HepG2 (cell line): ENCODE measurements around the gene KLF16. TPM values are rescaled to one million over a fixed set of nuclear protein-coding genes. Genes with fewer than 3 reads are reported as not detected.
A peak's percentile ranks its signal among the peaks of the same experiment; 100 is the strongest.

Experiments used
- ATAC-seq: fragments of 200-7000 bp; cut with Tn5 transposase; 3 replicates; pipeline ENCODE4 v1.9.1; 2020; ENCODE audit warnings: mild to moderate bottlenecking, moderate library complexity
- BruUV-seq: library from RNA; stranded (reverse); fragments of 400-500 nt; replicated peaks from 2 replicates; lab custom pipeline; 2021; lab: Mats Ljungman, UMichigan
- CTCF ChIA-PET: fragments of 300-600 bp; formaldehyde crosslinking; extraction: SDS; loops from one replicate; lab custom pipeline; 2021; ENCODE audit warnings: low total read pairs, inconsistent platforms, low intra/inter-chr PET ratio; lab: Yijun Ruan, JAX
- POLR2A ChIA-PET: fragments of 350-600 bp; sonication (Branson Sonifier 250); formaldehyde crosslinking; loops from one replicate; lab custom pipeline; 2020; ENCODE audit warnings: antibody characterized with exemption, inconsistent platforms; lab: Yijun Ruan, JAX
- DNase-seq: peaks from one replicate; pipeline ENCODE4 v3.0.0-alpha.2; 2015; ENCODE audit warnings: low spot score
- FAIRE-seq: peaks from 3 replicates; lab custom pipeline; 2011; peaks lifted over from hg19 to GRCh38; lab: Jason Lieb, UNC
- H2AFZ ChIP-seq: one replicate; pipeline ENCODE4 v1.6.1; 2011; ENCODE audit warnings: low read length, inconsistent platforms
- H3K27ac ChIP-seq: fragments of 300-600 bp; 3 replicates; pipeline ENCODE4 v1.8.0; 2011; ENCODE audit warnings: mixed run types, mild to moderate bottlenecking, mixed read lengths, low read length, inconsistent platforms; ENCODE audit not compliant: insufficient read depth; ENCODE audit errors: extremely low read length
- H3K27me3 ChIP-seq, 2 experiments: fragments of 200-600 bp in 1 of 2; 2 replicates in 1 of 2; 3 replicates in 1 of 2; pipeline versions ENCODE4 v1.6.0 to v1.8.0; 2011; ENCODE audit warnings: low read length in 2 of 2, mild to moderate bottlenecking in 2 of 2, moderate library complexity in 2 of 2, inconsistent platforms in 1 of 2; ENCODE audit not compliant: insufficient read depth in 2 of 2, control insufficient read depth in 1 of 2
- H3K36me3 ChIP-seq, 2 experiments: fragments of 200-600 bp in 1 of 2; replicated peaks in 1 of 2; 2 replicates in 1 of 2; 3 replicates in 1 of 2; pipeline versions ENCODE4 v1.5.1 to v1.8.0; 2011; ENCODE audit warnings: low read length in 2 of 2, inconsistent platforms in 1 of 2; ENCODE audit not compliant: insufficient read depth in 2 of 2, control insufficient read depth in 1 of 2
- H3K4me1 ChIP-seq: 2 replicates; pipeline ENCODE4 v1.5.1; 2012; ENCODE audit warnings: low read length, inconsistent platforms; ENCODE audit not compliant: insufficient read depth
- H3K4me2 ChIP-seq: 2 replicates; pipeline ENCODE4 v1.6.0; 2011; ENCODE audit warnings: low read depth, low read length, inconsistent platforms
- H3K4me3 ChIP-seq, 3 experiments: fragments of 200-600 bp in 1 of 3; sonication (generic), shearing (Covaris generic) in 1 of 3; replicated peaks in 1 of 3; 2 replicates each; pipeline ENCODE4 v1.5.1; 2011 to 2016; ENCODE audit warnings: low read length in 3 of 3, inconsistent platforms in 2 of 3, low read depth in 2 of 3, mild to moderate bottlenecking in 2 of 3, control low read depth in 1 of 3, mixed read lengths in 1 of 3; ENCODE audit not compliant: insufficient read depth in 1 of 3
- H3K79me2 ChIP-seq: one replicate; pipeline ENCODE4 v1.6.1; 2011; ENCODE audit warnings: low read length, inconsistent platforms; ENCODE audit not compliant: insufficient read depth
- H3K9ac ChIP-seq: 2 replicates; pipeline ENCODE4 v1.6.0; 2011; ENCODE audit warnings: mild to moderate bottlenecking, low read depth, low read length, inconsistent platforms; ENCODE audit not compliant: insufficient read depth
- H3K9me3 ChIP-seq: 2 replicates; pipeline ENCODE4 v1.5.1; 2012; ENCODE audit warnings: mild to moderate bottlenecking, low read length
- H4K20me1 ChIP-seq: 2 replicates; pipeline ENCODE4 v1.6.0; 2011; ENCODE audit warnings: inconsistent platforms, mild to moderate bottlenecking, low read length, moderate library complexity; ENCODE audit not compliant: insufficient read depth
- AGO2 ChIP-seq: fragments of 200-400 bp; formaldehyde crosslinking; optimal IDR thresholded peaks from 2 replicates; pipeline ENCODE3; 2017; ENCODE audit warnings: mild to moderate bottlenecking, low read depth, low read length, moderate library complexity
- LCORL ChIP-seq, 2 experiments: fragments of 450-650 bp in 1 of 2; sonication (generic) in 1 of 2; formaldehyde crosslinking in 1 of 2; IDR thresholded peaks; 2 replicates each; pipeline versions ENCODE4 v1.5.0 to v1.6.1; 2017 to 2020; ENCODE audit warnings: antibody characterized with exemption in 1 of 2, missing genetic modification reagents in 1 of 2
- NFE2 ChIP-seq: sonication (generic); formaldehyde crosslinking; IDR thresholded peaks from 2 replicates; pipeline ENCODE4 v1.4.0; 2020; ENCODE audit warnings: missing genetic modification reagents
- ZNF766 ChIP-seq: sonication (generic); formaldehyde crosslinking; IDR thresholded peaks from 2 replicates; pipeline ENCODE4 v1.5.0; 2020; ENCODE audit warnings: missing genetic modification reagents, borderline replicate concordance
- WGBS: methylation state at CpG from one replicate; pipeline ENCODE4 v1.1.6; 2017; ENCODE audit warnings: low lambda C conversion rate; 5-methylcytosine and 5-hydroxymethylcytosine counted together
- in situ Hi-C: cut with HindIII; loops from 2 replicates; pipeline ENCODE4 v1.10.0; 2017; ENCODE audit warnings: low pct_unique_long_range_greater_than_20kb; ENCODE audit not compliant: extremely low pct_ligation_motif_present
- intact Hi-C: fragments of 100-400 bp; cut with micrococcal nuclease; formaldehyde crosslinking; loops from one replicate; pipeline ENCODE4 v1.10.0; 2022; ENCODE audit not compliant: unreplicated experiment
- polyA plus RNA-seq, 8 experiments: library from polyadenylated mRNA; depleted of rRNA in 3 of 8; stranded (reverse) in 7 of 8; unstranded in 1 of 8; fragments of >200 nt; fragmentation: Illumina TruSeq in 4 of 8; extraction: Trizol in 4 of 8; gene quantifications; 2 replicates each; pipeline versions ENCODE4 v1.2.1 to v1.2.3, GENCODE V29; 2011 to 2016; ENCODE audit warnings: low read depth in 4 of 8, missing spikeins in 1 of 8, mixed read lengths in 1 of 8; ENCODE audit not compliant: insufficient read depth in 1 of 8
- total RNA-seq, 5 experiments: library from RNA; depleted of rRNA; stranded (reverse); fragments of >200 nt; fragmentation: Illumina TruSeq; extraction: Trizol; gene quantifications; 2 replicates each; pipeline ENCODE4 v1.2.3, GENCODE V29; 2016; ENCODE audit warnings: low read depth in 1 of 5
- TF ChIP-seq, protein P1 (sequence below): IDR thresholded peaks from 2 replicates; pipeline ENCODE4 v1.6.1; 2012; ENCODE audit warnings: low read depth, low read length, improper control_type of control experiment
- TF ChIP-seq, protein P2 (sequence below): sonication (generic); formaldehyde crosslinking; IDR thresholded peaks from 2 replicates; pipeline ENCODE4 v1.5.0; 2020; ENCODE audit warnings: missing genetic modification reagents, mild to moderate bottlenecking, borderline replicate concordance

KLF16 gene
- total and polyA plus RNA-seq, 2 of the 13 experiments (the other 11 are each of a cell fraction or from before 2014, with no cell fraction given), result 3.5 to 6.7 TPM

DNA sequence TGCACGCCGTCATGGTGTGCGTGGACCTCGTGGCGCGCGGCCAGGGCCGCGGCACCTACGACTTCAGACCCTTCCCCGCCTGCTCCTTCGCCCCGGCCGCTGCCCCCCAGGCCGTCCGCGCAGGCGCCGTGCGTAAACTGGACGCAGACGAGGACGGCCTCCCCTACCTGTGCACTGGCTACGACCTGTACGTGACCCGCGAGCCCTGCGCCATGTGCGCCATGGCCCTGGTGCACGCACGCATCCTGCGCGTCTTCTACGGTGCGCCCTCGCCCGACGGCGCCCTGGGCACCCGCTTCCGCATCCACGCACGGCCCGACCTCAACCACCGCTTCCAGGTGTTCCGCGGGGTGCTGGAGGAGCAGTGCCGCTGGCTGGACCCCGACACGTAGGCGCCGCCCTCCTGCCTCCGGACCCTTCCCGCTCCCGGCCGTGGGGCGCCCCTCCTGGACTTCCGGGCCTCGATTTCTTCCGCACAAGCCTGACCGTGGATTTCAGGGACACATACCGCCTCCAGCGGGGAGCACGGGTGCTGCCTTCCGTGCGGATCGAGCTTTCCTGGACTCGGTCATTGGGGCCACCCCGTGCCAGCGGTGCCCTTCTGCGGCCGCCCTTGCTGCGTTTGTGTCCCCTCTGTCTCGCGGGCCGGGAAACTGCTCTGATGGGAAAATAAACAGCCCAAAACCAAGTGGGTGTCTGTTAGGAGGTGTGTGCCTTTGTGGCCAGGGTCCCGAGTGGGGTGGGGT, 49.6 kb upstream of the KLF16 start (continued):
- TF ChIP-seq, protein P1, sequence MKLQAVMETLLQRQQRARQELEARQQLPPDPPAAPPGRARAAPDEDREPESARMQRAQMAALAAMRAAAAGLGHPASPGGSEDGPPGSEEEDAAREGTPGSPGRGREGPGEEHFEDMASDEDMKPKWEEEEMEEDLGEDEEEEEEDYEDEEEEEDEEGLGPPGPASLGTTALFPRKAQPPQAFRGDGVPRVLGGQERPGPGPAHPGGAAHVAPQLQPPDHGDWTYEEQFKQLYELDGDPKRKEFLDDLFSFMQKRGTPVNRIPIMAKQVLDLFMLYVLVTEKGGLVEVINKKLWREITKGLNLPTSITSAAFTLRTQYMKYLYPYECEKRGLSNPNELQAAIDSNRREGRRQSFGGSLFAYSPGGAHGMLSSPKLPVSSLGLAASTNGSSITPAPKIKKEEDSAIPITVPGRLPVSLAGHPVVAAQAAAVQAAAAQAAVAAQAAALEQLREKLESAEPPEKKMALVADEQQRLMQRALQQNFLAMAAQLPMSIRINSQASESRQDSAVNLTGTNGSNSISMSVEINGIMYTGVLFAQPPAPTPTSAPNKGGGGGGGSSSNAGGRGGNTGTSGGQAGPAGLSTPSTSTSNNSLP, result no peak
- no peak for TF ChIP-seq LCORL (IDR thresholded peaks at IDR 0.05)
- TF ChIP-seq LCORL (CRISPR knock-in tag; IDR thresholded peaks at IDR 0.05), result no peak
- no peak for TF ChIP-seq ZNF766 (CRISPR knock-in tag)
- TF ChIP-seq NFE2 (CRISPR knock-in tag), result no peak

DNA sequence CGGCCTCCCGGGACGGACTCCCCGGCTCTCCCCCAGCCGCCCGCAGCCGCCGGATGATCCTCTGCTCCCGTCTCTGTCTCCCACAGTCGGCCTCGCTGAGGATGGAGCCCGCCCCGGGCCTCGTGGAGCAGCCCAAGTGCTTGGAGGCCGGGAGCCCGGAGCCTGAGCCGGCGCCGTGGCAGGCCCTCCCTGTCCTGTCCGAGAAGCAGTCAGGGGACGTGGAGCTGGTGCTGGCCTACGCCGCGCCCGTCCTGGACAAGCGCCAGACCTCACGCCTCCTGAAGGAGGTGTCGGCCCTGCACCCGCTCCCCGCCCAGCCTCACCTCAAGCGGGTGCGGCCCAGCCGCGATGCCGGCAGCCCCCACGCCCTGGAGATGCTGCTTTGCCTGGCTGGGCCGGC, 48.6 kb upstream of the KLF16 start:
- DNase-seq (no peak), FAIRE-seq (no peak), ATAC-seq (no peak)
- Histone ChIP-seq H3K36me3 (peaks cover 6 to 22% of the 10 kb centered on the region in 2 experiments; a peak in 4 of 5 replicates), H3K4me2 (no peak overlapping the region), H3K9me3 (no peaks in the 10 kb centered on the region), H3K27me3 (no peaks in the 10 kb centered on the region; a peak in 1 of 5 replicates), H3K4me3 (no peak overlapping the region), H3K79me2 (peaks cover 48% of the 10 kb centered on the region), H3K4me1 (peaks cover 26% of the 10 kb centered on the region), H3K9ac (no peak overlapping the region), H3K27ac (no peak overlapping the region), H4K20me1 (peaks cover 6% of the 10 kb centered on the region; the same call in 1 of the 2 replicates), H2AFZ (no peak overlapping the region)
- CTCF ChIA-PET, result no interaction called here
- POLR2A ChIA-PET, result no interaction called here
- BruUV-seq, result no TSS peak
- WGBS, result 97% methylated on average over 25 of the region's 37 CpGs
- peak; percentile 29 for TF ChIP-seq AGO2
- TF ChIP-seq, protein P2, sequence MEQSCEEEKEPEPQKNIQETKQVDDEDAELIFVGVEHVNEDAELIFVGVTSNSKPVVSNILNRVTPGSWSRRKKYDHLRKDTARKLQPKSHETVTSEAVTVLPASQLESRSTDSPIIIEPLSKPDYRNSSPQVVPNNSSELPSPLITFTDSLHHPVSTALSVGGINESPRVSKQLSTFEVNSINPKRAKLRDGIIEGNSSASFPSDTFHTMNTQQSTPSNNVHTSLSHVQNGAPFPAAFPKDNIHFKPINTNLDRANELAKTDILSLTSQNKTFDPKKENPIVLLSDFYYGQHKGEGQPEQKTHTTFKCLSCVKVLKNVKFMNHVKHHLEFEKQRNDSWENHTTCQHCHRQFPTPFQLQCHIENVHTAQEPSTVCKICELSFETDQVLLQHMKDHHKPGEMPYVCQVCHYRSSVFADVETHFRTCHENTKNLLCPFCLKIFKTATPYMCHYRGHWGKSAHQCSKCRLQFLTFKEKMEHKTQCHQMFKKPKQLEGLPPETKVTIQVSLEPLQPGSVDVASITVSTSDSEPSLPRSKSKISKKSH (CRISPR knock-in tag), result no peak
- in situ Hi-C loops, result no loop called here
- intact Hi-C loops, result no loop called here
